ENCODE results near the gene HNRNPUL2. TPM values are rescaled to one million over a fixed set of nuclear protein-coding genes. Genes with fewer than 3 reads are reported as not detected.
"Not testable (repeated sequence)": the region's sequence is repeated elsewhere in the genome, so short reads cannot be mapped to it uniquely, and the experiment has no call there.

Gene HNRNPUL2
- total RNA-seq, 1 donor from 2014 or later, result 46.1 TPM

DNA sequence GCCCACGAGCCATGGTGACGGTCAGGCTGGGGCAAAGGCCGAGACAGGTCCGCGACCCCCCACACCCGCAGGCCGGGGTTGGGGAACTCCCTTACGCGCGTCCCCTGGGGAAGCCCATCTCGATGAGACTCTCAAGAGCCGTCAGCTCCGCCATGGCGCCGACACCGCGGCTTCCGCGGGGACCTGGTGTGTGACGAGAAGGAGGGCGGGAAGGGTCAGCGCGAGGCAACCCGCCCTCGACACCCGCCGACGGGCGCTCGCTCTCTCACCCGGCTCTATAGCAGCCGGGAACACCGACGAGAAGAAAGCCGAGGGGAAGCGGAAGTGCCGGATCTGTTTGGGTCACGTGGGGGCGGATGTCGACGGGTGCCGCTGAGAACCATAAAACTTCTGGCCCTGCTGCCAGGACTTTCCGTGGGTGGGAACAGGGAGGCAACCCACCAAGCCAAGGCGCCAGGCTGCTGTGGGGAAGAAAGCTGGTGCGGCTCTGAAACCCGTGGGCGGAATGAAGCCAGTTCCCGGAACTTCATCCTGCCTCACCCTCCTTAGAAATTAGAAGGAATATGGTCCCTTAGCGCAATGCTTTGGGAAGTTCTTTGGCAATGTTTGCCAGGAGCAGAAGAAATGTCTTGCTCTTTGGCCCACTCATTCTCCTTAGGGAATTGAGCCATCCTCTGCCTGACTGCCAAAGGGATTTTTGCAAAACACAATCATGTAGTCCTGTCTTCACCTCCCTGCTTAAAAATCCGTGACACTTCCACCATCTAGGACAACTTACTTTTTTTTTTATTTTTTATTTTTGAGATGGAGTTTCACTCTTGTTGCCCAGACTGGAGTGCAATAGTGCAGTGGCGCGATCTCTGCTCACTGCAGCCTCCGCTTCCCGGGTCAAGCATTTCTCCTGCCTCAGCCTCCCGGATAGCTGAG, 48.2 kb downstream of the HNRNPUL2 start, which contains the start of gene UBXN1:
Gene UBXN1, minus strand, starts transcription at position 304 of the 927 bp plus-strand sequence. Its CDS starts 150 bp downstream, at position 154.
- DNase-seq, result peak; percentile 94
- ATAC-seq, result peak; percentile 93 to 95
- Histone ChIP-seq H3K27me3 (ENCODE audit: low read depth) (no peaks in the 10 kb centered on the region), H3K4me3 (peak within 1 kb of the TSS; percentile 97), H3K4me1 (peaks cover 34% of the 10 kb centered on the region), H3K36me3 (peaks cover 39% of the 10 kb centered on the region), H3K27ac (peak within 1 kb of the TSS; percentile 90), H3K9me3 (no peaks in the 10 kb centered on the region)
- TF ChIP-seq, protein P1, sequence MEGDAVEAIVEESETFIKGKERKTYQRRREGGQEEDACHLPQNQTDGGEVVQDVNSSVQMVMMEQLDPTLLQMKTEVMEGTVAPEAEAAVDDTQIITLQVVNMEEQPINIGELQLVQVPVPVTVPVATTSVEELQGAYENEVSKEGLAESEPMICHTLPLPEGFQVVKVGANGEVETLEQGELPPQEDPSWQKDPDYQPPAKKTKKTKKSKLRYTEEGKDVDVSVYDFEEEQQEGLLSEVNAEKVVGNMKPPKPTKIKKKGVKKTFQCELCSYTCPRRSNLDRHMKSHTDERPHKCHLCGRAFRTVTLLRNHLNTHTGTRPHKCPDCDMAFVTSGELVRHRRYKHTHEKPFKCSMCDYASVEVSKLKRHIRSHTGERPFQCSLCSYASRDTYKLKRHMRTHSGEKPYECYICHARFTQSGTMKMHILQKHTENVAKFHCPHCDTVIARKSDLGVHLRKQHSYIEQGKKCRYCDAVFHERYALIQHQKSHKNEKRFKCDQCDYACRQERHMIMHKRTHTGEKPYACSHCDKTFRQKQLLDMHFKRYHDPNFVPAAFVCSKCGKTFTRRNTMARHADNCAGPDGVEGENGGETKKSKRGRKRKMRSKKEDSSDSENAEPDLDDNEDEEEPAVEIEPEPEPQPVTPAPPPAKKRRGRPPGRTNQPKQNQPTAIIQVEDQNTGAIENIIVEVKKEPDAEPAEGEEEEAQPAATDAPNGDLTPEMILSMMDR (IDR thresholded peaks at IDR 0.05), result no peak
- intact Hi-C loops (cut with DNase I), result no loop called here

DNA sequence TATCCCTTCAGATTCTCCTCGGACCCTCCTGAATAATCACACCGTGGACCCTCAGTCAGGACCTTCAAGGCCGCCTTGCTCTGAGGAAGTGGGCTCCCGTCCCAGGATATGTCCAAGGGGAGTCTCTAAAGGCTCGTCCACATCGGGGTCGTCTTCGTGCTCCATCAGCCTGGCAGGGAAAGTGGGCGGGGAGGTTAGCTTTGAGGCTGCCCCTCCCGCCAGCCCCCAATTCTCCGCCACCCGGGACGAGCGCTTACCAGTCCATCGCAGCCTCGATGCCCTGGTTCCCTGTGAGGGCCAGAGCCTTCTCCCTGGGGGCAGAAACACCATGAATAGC, 48.9 kb downstream of the HNRNPUL2 start:
- H3K4me3 ChIP-seq, result peak overlapping the region; percentile 97
- H3K4me1 ChIP-seq, result peaks cover 37% of the 10 kb centered on the region
- DNase-seq, result no peak
- peak overlapping the region; percentile 90 for H3K27ac ChIP-seq
- H3K9me3 ChIP-seq, result no peaks in the 10 kb centered on the region
- H3K36me3 ChIP-seq, result peaks cover 45% of the 10 kb centered on the region
- no peaks in the 10 kb centered on the region for H3K27me3 ChIP-seq (ENCODE audit: low read depth)
- intact Hi-C loops (cut with DNase I), result no loop called here
- TF ChIP-seq, protein P1 (IDR thresholded peaks at IDR 0.05), result no peak
- ATAC-seq, result no peak

DNA sequence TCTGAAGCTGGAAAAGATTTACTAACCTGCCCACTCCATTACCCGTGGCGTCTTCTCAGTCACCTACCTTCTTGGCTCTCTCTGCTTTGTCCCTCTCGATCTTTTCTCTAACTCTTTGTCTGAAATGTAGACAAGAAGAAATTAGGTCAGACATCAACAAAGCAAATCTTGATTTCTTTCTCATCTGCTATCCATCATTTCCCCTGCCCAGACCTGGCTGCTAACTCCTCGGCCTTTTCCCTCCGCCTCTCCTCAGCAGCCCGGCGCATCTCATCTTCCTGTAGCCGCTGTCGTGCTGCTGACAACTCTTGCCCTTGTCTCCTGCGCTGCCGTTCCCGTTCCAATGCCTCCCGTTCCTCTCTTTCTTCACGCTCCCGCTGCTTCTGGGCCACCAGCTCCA, 49.5 kb downstream of the HNRNPUL2 start:
- H3K27ac ChIP-seq, result no peak overlapping the region
- H3K4me1 ChIP-seq, result peaks cover 43% of the 10 kb centered on the region
- H3K36me3 ChIP-seq, result peaks cover 50% of the 10 kb centered on the region
- ATAC-seq (no peak), DNase-seq (no peak)
- H3K9me3 ChIP-seq, result no peaks in the 10 kb centered on the region
- H3K27me3 ChIP-seq (ENCODE audit: low read depth), result no peaks in the 10 kb centered on the region
- H3K4me3 ChIP-seq, result peak overlapping the region; percentile 97
- intact Hi-C loops (cut with DNase I), result no loop called here
- TF ChIP-seq, protein P1 (IDR thresholded peaks at IDR 0.05), result no peak

DNA sequence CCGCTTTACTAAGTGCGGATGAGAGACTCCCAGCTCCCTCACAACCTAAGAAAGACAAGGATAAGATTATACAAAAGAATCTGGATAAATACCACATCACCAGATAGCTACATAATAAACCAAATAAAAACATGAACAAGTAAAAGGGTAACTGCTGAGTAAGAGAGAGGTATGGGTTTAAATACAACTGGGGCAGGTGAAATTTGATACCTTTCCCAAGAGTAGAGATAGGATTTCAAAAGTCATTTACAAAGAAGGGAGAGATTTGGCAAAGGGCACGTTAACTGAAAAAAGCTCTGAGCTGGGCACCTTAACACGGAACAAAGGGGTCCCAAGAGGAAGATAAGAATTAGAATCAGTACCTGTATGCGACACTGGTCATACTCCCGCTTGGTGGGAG, 50.1 kb downstream of the HNRNPUL2 start:
- TF ChIP-seq, protein P1 (IDR thresholded peaks at IDR 0.05), result no peak
- intact Hi-C loops (cut with DNase I), result no loop called here
- ATAC-seq (no peak), DNase-seq (no peak)
- Histone ChIP-seq H3K27me3 (ENCODE audit: low read depth) (no peaks in the 10 kb centered on the region), H3K9me3 (no peaks in the 10 kb centered on the region), H3K4me1 (peaks cover 49% of the 10 kb centered on the region), H3K36me3 (peaks cover 50% of the 10 kb centered on the region), H3K4me3 (no peak overlapping the region), H3K27ac (no peak overlapping the region)

DNA sequence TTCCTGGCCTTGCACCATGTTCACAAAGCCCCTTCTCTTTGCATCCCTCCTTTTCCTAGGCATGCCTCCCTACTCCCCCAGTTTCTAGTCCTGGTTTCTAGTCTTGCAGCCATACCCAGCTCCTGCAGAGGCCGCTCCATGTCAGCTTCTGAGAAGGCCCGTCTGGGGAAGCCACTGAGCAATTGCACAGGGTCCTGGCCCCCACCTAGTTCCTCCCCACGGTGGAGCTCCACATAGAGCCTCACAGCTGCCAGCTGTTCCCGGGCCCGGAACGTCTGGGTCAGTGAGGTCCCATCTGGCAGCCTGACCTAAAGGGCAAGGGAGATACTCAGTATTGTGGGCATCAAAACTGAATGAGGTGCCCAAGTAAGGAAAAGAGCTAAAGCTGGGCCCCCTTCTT, 50.6 kb downstream of the HNRNPUL2 start:
- H3K4me3 ChIP-seq, result no peak overlapping the region
- intact Hi-C loops (cut with DNase I), result no loop called here
- ATAC-seq (no peak), DNase-seq (no peak)
- no peaks in the 10 kb centered on the region for H3K9me3 ChIP-seq
- no peaks in the 10 kb centered on the region for H3K27me3 ChIP-seq (ENCODE audit: low read depth)
- peaks cover 50% of the 10 kb centered on the region for H3K36me3 ChIP-seq
- no peak overlapping the region for H3K27ac ChIP-seq
- TF ChIP-seq, protein P1 (IDR thresholded peaks at IDR 0.05), result no peak
- H3K4me1 ChIP-seq, result peaks cover 50% of the 10 kb centered on the region

DNA sequence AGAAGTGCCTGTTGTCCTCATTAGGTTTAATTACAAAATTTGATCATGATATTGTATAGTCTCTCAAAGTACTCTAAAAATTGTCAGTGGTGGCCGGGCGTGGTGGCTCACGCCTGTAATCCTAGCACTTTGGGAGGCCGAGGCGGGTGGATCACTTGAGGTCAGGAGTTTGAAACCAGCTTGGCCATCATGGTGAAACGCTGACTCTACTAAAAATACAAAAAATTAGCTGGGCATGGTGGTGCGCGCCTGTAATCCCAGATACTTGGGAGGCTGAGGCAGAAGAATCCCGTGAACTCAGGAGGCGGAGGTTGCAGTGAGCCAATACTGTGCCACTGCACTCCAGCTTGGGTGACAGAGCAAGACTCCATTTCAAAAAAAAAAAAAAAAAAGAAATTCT, 51.8 kb downstream of the HNRNPUL2 start:
- ATAC-seq; DNase-seq; H3K27me3 ChIP-seq (ENCODE audit: low read depth); intact Hi-C loops (cut with DNase I); H3K27ac ChIP-seq; H3K4me3 ChIP-seq; H3K9me3 ChIP-seq: not testable (repeated sequence)
- Histone ChIP-seq H3K36me3 (peaks cover 50% of the 10 kb centered on the region), H3K4me1 (peaks cover 50% of the 10 kb centered on the region)

Data from lower lobe of right lung (tissue), 2 donors.